ENCODE results near the gene FAR2.
"Not testable (repeated sequence)": the region's sequence is repeated elsewhere in the genome, so short reads cannot be mapped to it uniquely, and the experiment has no call there.

Gene FAR2

DNA sequence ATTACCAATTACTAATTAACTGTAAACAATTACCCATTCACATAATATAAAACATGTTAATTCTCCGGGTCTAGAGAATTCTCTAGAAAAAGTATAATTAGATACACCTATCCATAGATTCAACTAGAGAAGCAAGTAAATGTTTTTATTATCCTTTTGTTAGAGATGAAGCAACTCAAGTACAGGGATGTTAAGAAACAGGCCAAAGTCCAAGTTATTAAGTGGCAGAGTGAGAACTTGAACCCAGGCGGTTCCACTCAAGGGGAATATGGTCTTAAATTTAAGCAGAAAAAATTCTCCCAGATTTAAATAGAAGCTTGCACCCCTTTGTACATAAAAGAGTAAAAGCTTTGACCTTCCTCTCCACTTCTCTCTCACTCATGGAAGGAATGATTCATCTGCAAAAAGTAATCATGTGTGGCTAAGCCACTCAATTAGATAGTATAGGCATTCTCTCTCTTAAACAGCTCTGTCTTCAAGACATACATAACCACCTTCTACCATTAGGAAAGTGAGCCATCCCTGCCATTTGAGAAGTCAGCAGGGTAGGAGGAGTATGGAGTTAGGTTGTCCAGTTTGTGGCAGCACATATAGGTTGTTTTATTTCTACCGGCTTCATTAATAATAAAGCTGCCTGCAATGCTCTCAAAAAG is 197.8 kb downstream of the FAR2 start:
- DNase-seq: no peak

DNA sequence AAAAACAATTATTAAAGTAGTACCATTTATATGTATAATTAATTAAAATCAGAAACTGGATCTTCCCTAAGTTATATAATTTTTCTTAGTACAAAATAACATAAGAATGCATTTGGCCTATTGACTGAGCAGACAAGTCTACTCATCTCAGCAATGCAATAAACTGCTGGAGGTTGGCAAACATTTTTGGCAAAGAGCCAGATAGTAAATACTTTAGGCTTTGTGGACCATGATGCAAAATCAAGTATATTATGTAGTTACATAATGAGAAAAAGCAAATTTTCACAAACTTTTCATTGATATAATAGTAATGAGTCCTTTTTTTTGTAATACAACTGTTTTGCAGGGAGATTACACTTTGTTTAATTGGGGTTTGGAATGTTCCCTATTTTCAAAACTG is 201.0 kb downstream of the FAR2 start:
- no peak for DNase-seq

DNA sequence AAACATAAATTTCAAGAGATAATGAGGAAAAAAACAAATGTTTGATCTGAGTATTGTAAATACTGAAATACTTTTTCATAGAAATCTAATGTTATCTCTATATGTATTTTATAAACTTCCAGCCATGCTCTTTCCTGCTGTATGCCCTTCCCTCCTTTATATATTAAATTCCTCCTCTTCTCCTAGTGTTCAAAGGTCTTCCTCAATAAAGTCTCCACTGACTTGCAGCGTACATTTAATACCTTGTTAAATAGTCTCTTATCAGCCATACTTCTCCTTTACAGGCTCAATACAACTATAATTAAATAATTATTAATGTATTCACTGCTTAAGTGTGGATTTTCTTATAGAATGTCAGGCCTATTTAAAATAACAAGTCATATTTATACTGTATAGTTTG is 205.9 kb downstream of the FAR2 start:
- DNase-seq: no peak

DNA sequence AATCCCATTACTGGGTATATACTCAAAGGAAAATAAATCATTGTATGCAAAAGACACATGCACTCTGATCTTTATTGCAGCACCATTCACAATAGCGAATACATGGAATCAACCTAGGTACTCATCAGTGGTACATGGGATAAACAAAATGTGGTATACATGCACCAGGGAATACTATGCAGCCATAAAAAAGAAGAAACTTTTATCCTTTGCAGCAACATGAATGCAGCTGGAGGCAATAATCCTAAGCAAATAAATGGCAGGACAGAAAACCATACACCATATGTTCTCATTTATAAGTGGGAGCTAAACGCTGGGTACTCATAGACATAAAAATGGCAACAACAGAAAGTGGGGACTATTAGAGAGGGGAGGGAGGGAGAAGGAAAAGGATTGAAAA is 216.0 kb downstream of the FAR2 start:
- DNase-seq: no peak

DNA sequence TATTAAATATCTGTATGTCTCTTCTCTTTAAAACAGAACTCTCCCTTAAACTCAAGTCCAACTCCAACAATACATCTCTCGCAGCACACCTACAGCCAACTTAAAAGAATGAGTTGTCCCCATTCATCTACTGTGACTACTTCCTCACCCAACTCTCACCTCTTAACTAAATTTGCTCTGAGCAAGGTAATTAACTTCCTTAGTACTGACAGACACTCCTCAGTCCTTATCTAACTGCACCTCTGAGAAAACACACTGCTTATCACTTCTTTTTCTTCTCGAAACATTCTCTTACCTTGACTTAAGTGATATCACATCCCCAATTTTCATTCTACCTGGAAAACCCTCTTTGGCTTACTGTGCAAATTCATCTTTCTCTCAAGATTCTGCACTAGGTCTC is 224.9 kb downstream of the FAR2 start:
- DNase-seq: no peak

DNA sequence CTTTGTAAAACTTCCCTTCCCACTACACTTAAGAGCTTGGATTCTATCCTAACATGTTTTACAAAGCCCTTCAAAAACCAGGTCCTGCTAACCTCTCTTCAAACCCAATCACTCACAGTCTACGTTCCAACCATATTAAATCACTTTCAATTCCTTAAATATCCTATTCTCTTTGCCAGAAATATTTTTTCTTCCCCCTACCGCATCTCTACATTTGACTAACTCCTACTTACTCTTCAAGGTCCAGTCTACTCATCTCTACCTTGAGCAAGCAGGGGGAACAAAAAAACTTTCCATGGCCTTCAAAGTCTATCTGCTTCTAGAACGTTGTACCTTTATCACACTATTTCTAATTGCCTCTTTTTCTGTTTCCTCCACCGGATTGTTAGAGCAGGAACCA is 225.8 kb downstream of the FAR2 start:
- DNase-seq: no peak

DNA sequence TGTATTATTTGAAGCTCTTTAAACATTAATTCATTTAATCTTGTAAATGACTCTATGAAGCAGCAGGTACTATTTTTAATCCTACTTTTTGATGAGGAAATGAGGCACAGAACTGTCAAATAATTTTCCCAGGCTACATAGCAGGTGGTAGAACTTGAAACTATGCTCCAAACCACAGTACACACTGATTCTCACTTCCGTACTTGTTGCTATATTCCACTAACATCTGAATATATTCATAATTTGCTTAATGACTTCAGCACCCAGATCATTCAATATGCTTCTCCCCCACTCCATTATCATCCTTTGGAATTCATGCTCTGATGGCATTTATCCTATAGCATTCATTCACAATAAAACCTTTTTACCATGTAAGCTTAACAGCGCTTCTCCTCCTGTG is 227.0 kb downstream of the FAR2 start:
- no peak for DNase-seq

DNA sequence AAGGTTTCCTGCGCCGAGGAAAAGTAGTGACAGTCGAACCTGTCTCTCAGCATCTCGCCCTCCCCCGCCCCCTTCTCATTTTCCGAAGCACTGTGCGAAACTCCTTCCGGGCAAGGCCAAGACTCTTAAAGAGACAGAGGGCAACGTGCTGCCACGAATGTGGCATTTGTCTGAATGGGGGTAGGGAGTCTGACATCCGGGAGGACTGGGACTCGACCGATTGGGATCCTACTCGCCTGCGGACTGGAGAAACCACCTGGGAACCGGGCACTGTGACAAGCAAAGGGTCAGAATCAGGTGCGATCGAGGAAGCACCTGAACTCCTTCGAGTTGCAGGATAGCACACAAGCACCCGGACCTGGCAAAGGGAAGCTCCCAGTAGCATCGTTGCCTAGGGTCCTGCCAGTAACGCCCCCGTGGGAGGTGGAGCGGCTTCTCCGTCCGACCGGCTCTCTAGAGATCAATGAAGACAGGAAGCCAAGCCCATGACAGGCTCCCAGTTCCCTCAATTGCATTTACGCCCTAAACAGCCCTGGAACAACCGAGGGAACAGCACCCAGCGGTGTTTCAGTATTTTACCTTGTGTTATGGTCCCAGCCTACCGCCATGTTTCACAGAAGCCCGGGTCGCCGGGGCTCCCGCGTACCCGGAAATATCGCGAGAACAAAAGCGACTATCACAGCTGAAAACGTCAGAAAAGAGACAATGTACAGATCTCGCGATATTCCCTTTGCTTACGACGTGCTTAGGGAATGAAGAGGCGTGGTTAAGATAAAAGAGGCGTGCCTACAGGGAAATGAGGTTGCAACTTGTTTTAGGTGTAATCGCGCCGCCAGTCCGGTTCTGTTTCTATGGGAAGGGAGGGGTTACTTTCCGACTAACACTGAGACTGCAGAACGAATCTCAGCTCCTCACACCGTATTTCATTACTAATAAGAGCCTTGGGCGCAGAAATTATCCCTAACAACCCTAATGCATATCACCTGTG is 231.8 kb downstream of the FAR2 start, which contains the start of gene ERGIC2:
Gene ERGIC2 (minus strand): TSS at position 637 of the 988 bp plus-strand sequence. CDS start 9,539 bp downstream, outside the sequence.
- DNase-seq: peak; percentile 94

DNA sequence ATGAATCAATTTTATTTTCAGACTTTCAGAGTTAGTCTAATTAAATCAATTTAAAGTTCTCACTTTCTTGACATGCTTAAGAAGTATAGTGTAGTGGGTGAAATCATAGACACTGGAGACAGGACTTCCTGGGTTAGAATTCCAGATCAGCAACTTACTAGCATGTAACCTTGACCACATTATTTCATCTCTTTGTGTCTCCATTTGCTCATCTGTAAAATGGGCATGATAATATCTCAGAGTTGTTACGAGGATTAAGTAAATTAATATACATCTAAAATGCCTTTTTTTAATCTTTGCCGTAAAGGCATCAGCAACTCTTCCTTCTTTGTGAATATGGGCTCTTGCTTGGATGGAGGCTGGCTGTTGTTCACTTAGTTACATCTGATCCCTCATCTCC is 233.2 kb downstream of the FAR2 start:
- DNase-seq: no peak

DNA sequence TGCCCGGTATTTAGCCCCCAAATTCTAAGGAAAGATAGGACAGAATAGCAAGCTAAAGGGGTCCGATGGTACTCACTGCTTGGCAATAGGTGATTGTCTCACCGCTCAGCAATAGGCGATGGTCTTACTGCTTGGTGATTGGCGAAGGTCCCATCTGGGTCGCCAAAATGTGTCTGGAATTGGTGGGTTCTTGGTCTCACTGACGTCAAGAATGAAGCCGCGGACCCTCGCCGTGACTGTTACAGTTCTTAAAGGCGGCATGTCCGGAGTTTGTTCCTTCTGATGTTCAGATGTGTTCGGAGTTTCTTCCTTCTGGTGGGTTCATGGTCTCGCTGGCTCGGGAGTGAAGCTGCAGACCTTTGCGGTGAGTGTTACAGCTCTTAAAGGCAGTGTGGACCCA is 236.1 kb downstream of the FAR2 start:
- DNase-seq: not testable (repeated sequence)

Measured in left hindlimb (tissue), 1 donor.